GM19468 (cell line): Measurements from ENCODE around the gene MALRD1.

Experiments
- ATAC-seq: cut with Tn5 transposase; IDR thresholded peaks from one replicate; pipeline ENCODE4 v1.9.1; 2021; ENCODE audit warnings: mild to moderate bottlenecking, moderate library complexity, moderate number of reproducible peaks; ENCODE audit not compliant: unreplicated experiment; ENCODE audit errors: extremely low read depth

MALRD1 gene

GRCh38 chr10:19683960-19684359 is 635.4 kb downstream of the MALRD1 start:
- no peak for ATAC-seq

DNA sequence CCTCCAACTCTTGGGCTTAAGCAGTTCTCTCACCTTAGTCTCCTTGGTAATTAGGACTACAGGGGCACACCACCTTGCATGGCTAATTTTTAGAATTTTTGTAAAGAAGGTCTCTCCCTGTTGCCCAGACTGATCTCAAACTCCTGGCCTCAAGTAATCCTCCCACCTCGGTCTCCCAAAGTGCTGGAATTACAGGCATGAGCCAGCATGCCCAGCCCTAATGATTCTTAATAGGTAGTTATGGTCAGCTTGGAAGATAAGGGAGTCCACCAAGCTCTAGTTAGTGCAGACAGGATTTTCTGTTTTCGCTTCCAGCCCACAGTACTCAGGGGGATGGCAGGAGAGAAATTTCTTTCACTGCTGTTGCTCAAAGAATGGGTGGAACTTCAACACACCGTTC is 639.7 kb downstream of the MALRD1 start:
- ATAC-seq: no peak

DNA sequence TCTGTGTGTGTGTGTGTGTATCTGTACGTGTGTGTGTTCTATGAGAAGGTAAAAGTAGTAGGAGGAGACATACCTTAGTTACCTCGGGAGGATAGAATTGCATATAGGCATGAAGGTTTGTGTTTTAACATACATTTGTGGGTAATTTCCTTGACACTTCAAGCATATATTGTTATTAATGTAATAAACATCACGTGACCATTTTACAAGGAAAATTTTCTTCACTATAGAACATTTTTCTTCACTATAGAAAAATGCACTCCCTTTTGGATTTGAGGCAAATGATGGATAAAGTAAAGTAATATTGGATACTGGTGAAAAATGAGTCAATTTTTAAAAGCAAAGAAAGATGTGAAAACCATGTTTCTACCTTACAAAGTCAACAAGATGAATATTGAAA is 640.6 kb downstream of the MALRD1 start:
- no peak for ATAC-seq

DNA sequence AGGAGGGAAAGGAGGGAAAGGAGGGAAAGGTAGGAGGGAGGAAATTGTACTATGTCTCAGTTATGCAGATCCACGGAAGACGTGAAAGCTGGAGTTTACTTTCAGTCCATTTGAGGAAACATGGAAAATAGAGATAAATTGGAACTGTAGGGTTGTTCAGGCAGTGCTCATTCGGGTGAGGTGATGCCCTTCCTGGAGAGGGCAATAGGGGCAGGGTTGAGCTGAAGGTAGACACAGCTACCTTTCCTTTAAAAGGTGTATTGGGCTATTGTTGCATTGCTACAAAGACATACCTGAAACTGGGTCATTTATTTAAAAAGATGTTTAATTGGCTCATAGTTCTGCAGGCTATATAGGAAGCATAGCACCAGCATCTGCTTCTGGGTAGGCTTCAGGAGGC is 650.7 kb downstream of the MALRD1 start:
- ATAC-seq: no peak

GRCh38 chr10:19701427-19702052 is 652.9 kb downstream of the MALRD1 start:
- ATAC-seq: no peak

DNA sequence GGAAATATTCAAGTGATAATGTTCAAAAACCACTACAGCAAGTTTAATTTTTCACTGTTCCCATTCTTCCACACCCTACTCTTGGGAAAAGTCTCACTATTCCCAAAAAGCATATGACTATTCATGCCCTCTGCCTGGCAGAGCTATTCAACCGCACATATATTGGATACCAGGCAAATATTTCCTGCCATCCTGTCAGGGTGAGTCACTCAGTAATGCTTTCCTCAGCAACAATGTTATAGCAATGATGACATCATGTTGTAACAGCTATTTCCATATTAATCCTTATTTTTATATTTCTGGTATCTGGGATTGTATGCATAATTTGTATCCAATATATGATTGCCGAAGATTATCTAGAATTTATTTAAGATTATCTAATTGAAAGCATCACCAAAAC is 653.6 kb downstream of the MALRD1 start:
- ATAC-seq: no peak

DNA sequence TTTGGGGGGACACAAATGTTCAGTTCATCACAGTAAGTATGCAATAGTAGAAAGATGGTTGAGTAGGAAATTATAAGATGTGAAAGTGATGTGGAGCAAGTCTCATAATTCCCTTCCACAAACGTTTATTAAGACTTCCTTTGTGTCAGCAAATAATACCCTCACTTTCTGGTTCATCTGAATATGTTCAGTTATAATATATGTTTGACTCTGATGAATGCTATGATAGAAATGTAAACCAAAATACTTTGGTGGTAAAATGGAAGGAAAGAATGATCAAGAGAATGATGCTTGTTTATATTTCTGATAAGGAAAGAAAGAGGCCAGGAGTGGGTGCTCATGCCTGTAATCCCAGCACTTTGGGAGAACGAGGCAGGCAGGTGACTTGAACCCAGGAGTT is 655.9 kb downstream of the MALRD1 start:
- ATAC-seq: no peak

GRCh38 chr10:19705250-19705649 is 656.6 kb downstream of the MALRD1 start:
- ATAC-seq: no peak

DNA sequence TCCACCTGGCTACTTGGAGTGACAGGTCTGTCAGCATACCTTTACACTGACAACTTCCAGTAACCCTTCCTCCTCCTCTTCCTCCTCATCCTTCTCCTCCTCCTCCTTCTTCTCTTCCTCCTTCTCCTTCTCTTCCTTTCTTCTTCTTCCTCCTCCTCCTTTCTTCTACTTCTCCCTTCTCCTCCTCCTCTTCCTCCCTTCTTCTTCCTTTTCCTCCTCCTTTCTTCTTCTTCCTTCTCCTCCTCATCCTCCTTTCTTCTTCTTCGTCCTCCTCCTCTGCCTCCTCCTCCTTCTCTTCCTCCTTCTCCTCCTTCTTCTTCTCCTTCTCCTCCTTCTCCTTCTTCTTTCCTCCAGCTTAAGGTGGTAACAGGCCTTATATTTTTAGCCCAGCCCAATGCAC is 658.3 kb downstream of the MALRD1 start:
- no peak for ATAC-seq

- no peak for ATAC-seq
Observed at GRCh38 chr10:19707376-19707775, 658.8 kb downstream of the MALRD1 start.

DNA sequence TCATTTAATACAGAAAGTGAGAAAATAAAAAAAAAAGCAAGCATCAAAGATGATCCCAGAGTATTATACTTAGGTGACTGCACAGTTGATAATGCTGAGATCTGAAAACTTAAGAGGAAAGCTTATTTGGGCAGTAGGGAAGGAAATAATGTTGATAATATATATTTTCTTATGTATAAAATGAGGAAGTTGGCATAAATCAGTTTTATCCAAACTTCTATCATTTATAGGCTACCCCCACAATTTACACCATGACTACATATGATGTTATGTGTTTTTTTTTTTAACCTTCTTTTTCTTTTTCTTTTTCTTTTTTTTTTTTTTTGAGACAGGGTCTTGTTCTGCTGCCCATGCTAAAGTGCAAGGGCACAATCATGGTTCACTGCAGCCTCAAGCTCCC is 659.4 kb downstream of the MALRD1 start:
- no peak for ATAC-seq

DNA sequence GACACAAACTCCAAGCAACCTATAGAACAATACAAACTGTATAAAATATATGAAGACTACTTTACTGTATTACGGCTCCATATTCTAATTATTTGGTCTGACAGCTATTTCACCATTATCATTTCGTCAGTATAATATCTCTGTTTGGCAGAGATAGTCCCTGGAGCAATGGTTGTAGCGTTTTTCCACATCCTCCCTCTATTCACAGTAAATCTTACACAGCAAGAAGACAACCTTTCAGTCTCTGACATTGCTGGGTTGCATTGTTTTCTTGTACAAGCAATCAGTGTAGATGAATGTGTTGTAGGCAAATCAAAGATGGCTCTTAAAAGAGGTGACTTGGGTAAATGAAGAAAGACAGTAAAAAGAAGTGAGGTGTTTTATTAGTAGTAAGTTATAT is 662.0 kb downstream of the MALRD1 start:
- ATAC-seq: no peak

GRCh38 chr10:19713159-19713558 is 664.6 kb downstream of the MALRD1 start:
- no peak for ATAC-seq

GRCh38 chr10:19713800-19714525 is 665.4 kb downstream of the MALRD1 start:
- no peak for ATAC-seq

- no peak for ATAC-seq
Observed at GRCh38 chr10:19719284-19719683, 670.7 kb downstream of the MALRD1 start.

GRCh38 chr10:19724287-19724686 is 675.7 kb downstream of the MALRD1 start:
- ATAC-seq: no peak

GRCh38 chr10:19728376-19728775 is 679.8 kb downstream of the MALRD1 start:
- ATAC-seq: no peak

- no peak for ATAC-seq
Observed at GRCh38 chr10:19728964-19729363, 680.4 kb downstream of the MALRD1 start.

DNA sequence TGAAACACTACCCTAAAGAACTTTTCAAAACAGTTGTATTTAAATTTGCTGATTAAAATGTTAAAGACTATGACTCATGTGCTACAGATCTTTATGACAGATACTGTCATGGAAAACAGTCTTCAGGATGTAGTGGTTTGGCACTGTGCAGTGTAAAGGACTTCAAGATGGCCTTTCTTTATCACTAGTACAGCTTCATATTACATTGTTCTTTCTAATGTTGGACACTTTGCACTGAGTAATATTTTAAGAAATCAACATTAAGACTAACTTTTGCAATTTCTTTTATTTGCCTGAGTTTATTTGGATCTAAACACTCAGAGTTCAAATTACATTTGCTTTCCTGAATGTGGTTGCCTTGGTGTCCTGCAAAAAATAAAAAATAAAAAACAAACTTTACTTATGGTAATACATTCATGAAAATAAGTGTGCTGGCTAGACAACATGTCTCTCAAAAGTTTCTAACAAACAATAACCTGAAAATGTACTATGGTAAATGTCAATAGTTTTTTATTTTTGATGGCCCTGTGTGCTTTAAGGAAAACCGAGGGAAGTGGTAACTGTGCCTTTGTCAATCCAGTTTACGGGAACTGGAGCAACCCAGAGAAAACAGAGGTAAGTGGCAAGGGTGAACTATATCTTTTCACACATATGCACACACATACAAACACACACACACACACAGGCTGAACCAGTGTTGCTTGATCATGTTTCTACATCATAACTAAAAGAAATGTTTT is 681.7 kb downstream of the MALRD1 start:
- ATAC-seq: no peak

DNA sequence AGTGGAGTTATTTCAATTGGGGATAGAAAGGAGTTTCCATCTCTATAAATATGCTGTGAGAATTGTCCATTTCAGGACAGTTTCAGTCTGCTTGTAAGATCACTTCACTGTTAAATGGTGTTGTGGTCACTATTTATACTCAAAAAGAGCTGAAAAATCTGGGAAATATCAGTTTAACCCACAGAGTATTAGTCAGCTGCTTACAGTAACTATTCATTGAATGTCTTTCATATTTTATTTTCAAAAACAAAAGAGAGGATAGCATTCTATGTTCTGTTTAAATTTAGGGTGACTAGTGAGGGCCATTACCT is 682.3 kb downstream of the MALRD1 start:
- no peak for ATAC-seq

DNA sequence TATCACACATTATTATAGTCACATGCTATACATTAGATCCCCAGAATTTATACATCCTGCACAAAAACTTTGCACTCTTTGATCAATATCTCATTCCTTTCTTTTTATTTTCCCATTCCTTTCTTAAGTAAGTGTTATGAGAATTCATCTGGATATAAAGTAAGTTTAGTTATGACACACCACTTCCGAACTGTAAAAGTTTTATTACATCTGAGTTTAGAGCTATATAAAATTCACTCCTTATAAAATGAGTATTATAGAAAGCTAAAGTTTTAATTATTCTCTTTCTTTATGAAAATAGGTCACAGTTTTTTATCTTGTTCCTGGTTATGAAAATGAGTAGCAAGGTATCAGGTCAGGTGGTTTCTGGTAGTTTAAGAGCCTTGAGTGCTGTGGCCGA is 683.0 kb downstream of the MALRD1 start:
- no peak for ATAC-seq

DNA sequence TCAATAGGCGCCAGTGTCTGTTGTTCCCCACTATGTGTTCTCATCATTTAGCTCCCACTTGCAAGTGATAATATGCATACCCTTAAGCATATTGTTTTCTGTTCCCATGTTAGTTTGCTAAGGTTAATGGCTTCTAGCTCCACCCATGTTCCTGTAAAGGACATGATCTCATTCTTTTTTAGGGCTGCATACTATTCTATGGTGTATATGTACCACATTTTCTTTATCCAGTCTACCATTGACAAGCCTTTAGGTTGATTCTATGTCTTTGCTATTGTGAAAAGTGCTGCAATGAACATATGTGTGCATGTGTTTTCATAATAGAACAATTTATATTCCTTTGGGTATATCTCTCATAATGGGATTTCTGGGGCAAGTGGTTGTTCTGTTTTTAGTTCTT is 689.8 kb downstream of the MALRD1 start:
- ATAC-seq: no peak
